Activated CD4-positive, alpha-beta memory T cell treated with anti-CD3 and anti-CD28 coated beads for 36 hours (primary cell): Measurements from ENCODE around the gene COQ4. TPM values are rescaled to one million over a fixed set of nuclear protein-coding genes. Genes with fewer than 3 reads are reported as not detected.

Experiments used
- CTCF ChIA-PET: fragments of 350-600 bp; sonication (Branson Sonifier 250); formaldehyde crosslinking; loops from one replicate; lab custom pipeline; 2021; ENCODE audit warnings: antibody characterized with exemption, inconsistent platforms; lab: Charles Lee
- POLR2A ChIA-PET: fragments of 350-600 bp; sonication (Branson Sonifier 250); formaldehyde crosslinking; loops from one replicate; lab custom pipeline; 2021; ENCODE audit warnings: antibody characterized with exemption; lab: Charles Lee
- DNase-seq: peaks from one replicate; pipeline ENCODE4 v3.0.0-alpha.2; 2020
- H3K27ac Mint-ChIP-seq: one replicate; pipeline ENCODE4 v1.8.0; 2021; ENCODE audit warnings: mixed read lengths
- H3K27me3 Mint-ChIP-seq: one replicate; pipeline ENCODE4 v1.8.0; 2021; ENCODE audit warnings: mixed read lengths
- H3K36me3 Mint-ChIP-seq: one replicate; pipeline ENCODE4 v1.8.0; 2021; ENCODE audit warnings: mixed read lengths
- H3K4me1 Mint-ChIP-seq: one replicate; pipeline ENCODE4 v1.8.0; 2021; ENCODE audit warnings: low read depth, mixed read lengths
- H3K4me3 Mint-ChIP-seq: one replicate; pipeline ENCODE4 v1.8.0; 2021; ENCODE audit warnings: mild to moderate bottlenecking, mixed read lengths
- H3K9me3 Mint-ChIP-seq: one replicate; pipeline ENCODE4 v1.8.0; 2021; ENCODE audit warnings: mixed read lengths
- intact Hi-C: fragments of 100-400 bp; cut with micrococcal nuclease; formaldehyde crosslinking; loops from one replicate; pipeline ENCODE4 v1.15.1; 2023
- total RNA-seq, 2 experiments: library from RNA; stranded (reverse); gene quantifications; one replicate each; pipeline ENCODE4 v1.2.3, GENCODE V29; 2021

COQ4 gene
- total RNA-seq, 2 experiments from 2014 or later = 33.0 to 35.5 TPM

DNA sequence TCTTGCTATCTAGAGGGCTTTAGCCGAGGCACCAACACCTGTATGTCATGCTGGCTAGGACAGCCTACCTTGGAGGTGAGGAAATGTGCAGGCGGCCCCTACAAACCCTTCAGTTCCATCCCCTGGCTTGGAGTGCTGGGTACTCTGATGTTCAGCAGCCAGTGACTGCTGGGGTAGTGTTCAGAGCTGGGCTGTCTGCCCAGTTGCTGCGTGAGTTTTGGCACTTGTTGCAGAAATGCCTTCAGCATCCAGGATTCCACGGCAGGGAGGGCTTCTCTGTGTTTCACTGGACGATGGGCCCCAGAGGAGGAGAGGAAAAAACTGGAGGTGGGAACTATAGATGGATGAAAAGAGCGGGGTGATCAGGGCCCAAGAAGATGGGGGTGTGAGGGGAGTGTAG is 36.2 kb upstream of the COQ4 start:
- ChIA-PET CTCF (interaction anchor here (1.8 kb wide), 1 partner anchor 55 kb away, joined by 5 read pairs; no protein-coding TSS in a partner anchor), POLR2A (no interaction called here)
- Mint-ChIP-seq H3K36me3 (peaks cover 3% of the 10 kb centered on the region), H3K27ac (no peak overlapping the region), H3K4me1 (no peaks in the 10 kb centered on the region), H3K27me3 (no peaks in the 10 kb centered on the region), H3K4me3 (no peak overlapping the region), H3K9me3 (no peaks in the 10 kb centered on the region)
- no peak for DNase-seq
- intact Hi-C loops = no loop called here

DNA sequence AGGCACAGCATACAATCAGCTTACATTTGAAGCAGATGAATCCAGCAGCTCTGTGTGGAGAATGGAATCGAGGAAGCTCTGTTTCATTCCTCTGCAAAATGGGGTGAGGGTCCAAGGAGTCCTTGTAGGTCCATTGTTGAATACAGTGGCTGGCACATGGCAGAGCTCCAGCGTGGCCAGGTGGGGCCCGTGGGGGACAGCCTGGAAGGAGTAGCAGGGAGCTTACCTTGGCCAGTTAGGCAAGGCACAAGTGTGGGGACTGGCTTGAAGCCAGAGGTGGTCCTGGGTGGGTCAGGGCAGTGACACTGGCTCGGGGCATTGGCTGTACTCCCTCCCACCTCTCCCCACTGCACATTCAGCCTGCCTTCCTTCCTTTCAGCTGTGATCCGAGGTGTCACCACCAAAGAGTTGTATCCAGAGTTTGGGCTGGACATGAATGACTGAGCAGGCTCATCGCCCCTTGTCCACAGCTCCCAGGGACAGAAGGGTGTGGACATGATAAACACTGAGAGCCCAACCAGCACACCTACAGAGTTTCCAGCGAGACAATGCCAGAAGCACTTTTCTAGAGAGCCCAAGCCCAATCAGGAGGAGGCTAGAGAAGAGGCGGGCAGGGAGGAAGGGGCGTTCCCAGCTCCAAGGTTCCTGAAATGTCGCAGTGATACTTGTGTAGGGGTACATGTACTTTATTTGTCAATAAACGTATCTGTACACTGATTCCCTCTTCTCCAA is 34.2 kb upstream of the COQ4 start:
- no peak for DNase-seq
- Mint-ChIP-seq H3K27ac (no peak overlapping the region), H3K4me1 (no peaks in the 10 kb centered on the region), H3K27me3 (no peaks in the 10 kb centered on the region), H3K4me3 (no peak overlapping the region), H3K36me3 (peaks cover 3% of the 10 kb centered on the region), H3K9me3 (no peaks in the 10 kb centered on the region)
- ChIA-PET CTCF (no interaction called here), POLR2A (interaction anchor here (1.0 kb wide), 1 partner anchor 10 kb away, joined by 4 read pairs; no protein-coding TSS in a partner anchor)
- intact Hi-C loops = no loop called here

DNA sequence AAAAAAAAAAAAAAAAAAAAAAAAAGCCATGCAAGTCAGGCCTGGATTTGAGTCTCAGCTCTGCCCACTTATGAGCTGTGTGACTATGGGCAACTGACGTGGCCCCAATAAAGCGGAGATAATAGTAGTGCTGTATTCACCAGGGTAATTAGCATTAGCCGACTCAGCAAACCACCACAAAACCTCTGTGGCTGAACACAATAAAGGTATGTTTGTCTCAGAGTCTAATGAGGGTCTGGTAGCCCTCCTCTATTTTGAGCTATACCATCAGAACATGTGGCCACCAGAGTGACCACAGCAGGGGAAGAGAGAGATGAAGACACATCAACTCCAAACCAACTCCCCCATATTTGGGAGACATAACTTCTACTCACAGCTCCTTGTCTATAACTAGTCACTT is 30.6 kb upstream of the COQ4 start:
- intact Hi-C loops = no loop called here
- ChIA-PET POLR2A (no interaction called here), CTCF (interaction anchor here (0.7 to 1.8 kb wide), 4 partner anchors 18 to 432 kb away, joined by 3 to 10 read pairs (median 3); partner anchors contain the start of gene CERCAM)
- Mint-ChIP-seq H3K27ac (no peak overlapping the region), H3K9me3 (no peaks in the 10 kb centered on the region), H3K27me3 (no peaks in the 10 kb centered on the region), H3K4me3 (no peak overlapping the region), H3K36me3 (no peaks in the 10 kb centered on the region), H3K4me1 (no peaks in the 10 kb centered on the region)
- DNase-seq = no peak

DNA sequence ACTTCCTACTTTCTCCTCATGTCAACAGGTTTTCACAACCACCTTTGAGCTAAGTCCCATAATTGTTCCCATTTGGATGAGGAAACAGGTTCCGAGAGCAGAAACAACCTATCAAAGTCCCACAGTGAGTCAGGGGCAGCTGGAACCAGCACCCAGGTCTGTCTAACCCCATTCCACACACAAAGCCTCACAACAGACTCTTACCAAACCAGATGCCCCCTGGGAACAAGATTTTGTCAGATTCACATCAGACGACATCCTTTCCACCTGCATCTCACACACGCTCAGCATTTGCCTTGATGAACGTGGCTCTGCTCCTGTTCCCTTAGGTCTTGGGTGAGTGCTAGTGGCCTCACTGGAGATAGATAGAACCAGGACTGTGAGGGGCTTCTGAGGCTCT is 29.5 kb upstream of the COQ4 start:
- H3K9me3 Mint-ChIP-seq = no peaks in the 10 kb centered on the region
- no peak overlapping the region for H3K4me3 Mint-ChIP-seq
- DNase-seq = no peak
- H3K27me3 Mint-ChIP-seq = no peaks in the 10 kb centered on the region
- no peaks in the 10 kb centered on the region for H3K36me3 Mint-ChIP-seq
- H3K4me1 Mint-ChIP-seq = no peaks in the 10 kb centered on the region
- no peak overlapping the region for H3K27ac Mint-ChIP-seq
- POLR2A ChIA-PET = interaction anchor here (0.6 kb wide), 1 partner anchor 41 kb away, joined by 3 read pairs; no protein-coding TSS in a partner anchor
- CTCF ChIA-PET = interaction anchor here (1.3 to 1.8 kb wide), 2 partner anchors 49 to 69 kb away, joined by 3 to 10 read pairs; no protein-coding TSS in a partner anchor
- intact Hi-C loops = no loop called here

DNA sequence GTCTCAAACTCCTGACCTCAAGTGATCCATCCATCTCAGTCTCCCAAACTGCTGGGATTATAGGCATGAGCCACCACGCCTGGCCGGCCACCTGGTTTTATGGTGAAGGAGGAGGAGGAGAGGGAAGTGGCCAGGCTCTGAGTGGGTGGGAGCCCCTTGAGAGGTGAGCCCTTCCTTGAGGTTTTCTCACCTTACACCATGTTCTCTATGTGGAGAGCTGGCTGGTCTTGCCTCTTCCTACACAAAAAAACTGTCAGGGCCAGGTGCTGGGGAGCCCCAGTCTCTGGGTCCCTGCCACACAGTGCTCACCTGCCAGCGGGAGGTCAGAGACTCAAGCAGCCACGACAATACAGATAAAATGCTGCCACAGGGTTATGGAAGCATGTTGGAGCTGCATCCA is 28.5 kb upstream of the COQ4 start:
- Mint-ChIP-seq H3K27me3 (no peaks in the 10 kb centered on the region), H3K4me1 (no peaks in the 10 kb centered on the region), H3K36me3 (no peaks in the 10 kb centered on the region), H3K27ac (no peak overlapping the region), H3K9me3 (no peaks in the 10 kb centered on the region), H3K4me3 (no peak overlapping the region)
- DNase-seq = no peak
- intact Hi-C loops = no loop called here
- CTCF ChIA-PET = interaction anchor here (1.3 to 1.8 kb wide), 4 partner anchors 42 to 129 kb away, joined by 3 to 19 read pairs (median 8); partner anchors contain the start of gene CERCAM
- POLR2A ChIA-PET = no interaction called here

DNA sequence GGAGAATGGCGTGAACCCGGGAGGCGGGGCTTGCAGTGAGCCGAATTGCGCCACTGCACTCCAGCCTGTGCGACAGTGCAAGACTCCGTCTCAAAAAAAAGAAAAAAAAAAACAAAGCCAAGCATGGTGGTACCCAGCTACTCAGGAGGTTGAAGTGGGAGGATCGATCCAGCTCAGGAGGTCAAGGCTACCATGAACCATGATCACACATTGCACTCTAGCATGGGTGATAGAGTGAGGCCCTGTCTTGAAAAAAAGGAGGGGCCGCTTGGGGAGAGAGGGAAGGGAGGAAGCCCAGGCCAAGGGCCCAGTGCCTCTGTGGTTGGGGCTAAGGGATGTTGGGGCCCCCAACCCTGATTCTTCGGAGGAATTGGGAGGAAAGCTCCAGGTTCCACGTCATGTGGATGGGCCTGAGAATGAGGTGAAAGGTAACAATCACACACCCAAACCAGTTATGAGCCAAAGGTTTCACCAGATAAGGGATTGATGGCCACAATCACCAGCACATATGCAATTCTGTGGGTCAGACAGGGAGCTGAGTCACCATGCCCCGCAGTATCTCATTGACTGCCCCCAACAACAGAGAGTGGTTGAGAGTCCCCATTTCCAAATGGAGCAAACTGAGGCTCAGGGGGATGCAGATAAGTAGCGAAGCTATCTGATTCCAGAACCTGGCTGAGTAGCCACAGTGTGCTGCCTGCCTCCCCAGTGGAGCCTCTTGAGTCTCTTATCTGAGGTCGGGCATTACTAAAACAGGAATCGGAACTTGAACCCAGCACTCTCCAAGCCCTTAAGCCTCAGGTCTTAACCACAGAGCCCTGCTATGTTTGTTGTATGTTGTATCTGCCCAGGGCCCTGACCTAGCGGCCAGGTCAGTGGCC is 26.1 kb upstream of the COQ4 start:
- Mint-ChIP-seq H3K9me3 (no peaks in the 10 kb centered on the region), H3K4me3 (no peak overlapping the region), H3K27me3 (no peaks in the 10 kb centered on the region), H3K36me3 (no peaks in the 10 kb centered on the region), H3K27ac (no peak overlapping the region), H3K4me1 (no peaks in the 10 kb centered on the region)
- ChIA-PET POLR2A (interaction anchor here (1.2 kb wide), 1 partner anchor 45 kb away, joined by 5 read pairs; no protein-coding TSS in a partner anchor), CTCF (interaction anchor here (0.7 to 1.5 kb wide), 5 partner anchors 13 to 66 kb away, joined by 3 to 10 read pairs (median 4); no protein-coding TSS in a partner anchor)
- no peak for DNase-seq
- intact Hi-C loops = loop anchor here (5.0 kb wide), 1 partner anchor 66 kb away; no protein-coding TSS in a partner anchor

DNA sequence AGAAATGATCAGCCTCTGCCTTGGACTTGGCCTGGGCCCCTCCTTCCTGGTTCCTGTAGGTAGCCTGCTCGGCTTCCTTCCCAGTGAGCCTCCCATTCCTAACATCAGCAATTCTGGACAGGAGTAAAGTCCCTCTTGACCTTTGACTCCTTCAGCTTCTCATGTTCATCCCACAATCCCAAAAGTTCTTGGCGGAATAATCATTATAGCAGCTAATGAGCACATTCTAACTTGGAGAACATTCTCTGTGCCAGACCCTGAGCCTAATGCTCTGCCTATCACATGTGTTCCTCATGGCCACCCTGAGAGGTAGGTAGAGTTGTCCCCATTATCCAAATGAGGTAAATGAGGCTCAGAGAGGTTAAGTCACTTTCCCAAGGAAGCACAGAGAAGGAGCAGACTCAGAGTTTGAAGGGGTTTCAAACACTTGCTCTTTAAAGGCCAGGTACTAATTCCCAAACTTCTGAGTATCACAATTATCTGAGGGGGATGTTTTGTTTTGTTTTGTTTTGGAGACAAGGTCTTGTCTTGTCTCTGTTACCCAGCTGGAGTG is 25.3 kb upstream of the COQ4 start:
- Mint-ChIP-seq H3K27me3 (no peaks in the 10 kb centered on the region), H3K4me1 (no peaks in the 10 kb centered on the region), H3K27ac (no peak overlapping the region), H3K4me3 (no peak overlapping the region), H3K36me3 (no peaks in the 10 kb centered on the region), H3K9me3 (no peaks in the 10 kb centered on the region)
- no peak for DNase-seq
- CTCF ChIA-PET = interaction anchor here (0.7 to 1.0 kb wide), 3 partner anchors 44 to 65 kb away, joined by 3 to 5 read pairs (median 4); no protein-coding TSS in a partner anchor
- POLR2A ChIA-PET = interaction anchor here (0.7 kb wide), 1 partner anchor 111 kb away, joined by 3 read pairs; no protein-coding TSS in a partner anchor
- intact Hi-C loops = loop anchor here (5.0 kb wide), 1 partner anchor 65 kb away; no protein-coding TSS in a partner anchor

DNA sequence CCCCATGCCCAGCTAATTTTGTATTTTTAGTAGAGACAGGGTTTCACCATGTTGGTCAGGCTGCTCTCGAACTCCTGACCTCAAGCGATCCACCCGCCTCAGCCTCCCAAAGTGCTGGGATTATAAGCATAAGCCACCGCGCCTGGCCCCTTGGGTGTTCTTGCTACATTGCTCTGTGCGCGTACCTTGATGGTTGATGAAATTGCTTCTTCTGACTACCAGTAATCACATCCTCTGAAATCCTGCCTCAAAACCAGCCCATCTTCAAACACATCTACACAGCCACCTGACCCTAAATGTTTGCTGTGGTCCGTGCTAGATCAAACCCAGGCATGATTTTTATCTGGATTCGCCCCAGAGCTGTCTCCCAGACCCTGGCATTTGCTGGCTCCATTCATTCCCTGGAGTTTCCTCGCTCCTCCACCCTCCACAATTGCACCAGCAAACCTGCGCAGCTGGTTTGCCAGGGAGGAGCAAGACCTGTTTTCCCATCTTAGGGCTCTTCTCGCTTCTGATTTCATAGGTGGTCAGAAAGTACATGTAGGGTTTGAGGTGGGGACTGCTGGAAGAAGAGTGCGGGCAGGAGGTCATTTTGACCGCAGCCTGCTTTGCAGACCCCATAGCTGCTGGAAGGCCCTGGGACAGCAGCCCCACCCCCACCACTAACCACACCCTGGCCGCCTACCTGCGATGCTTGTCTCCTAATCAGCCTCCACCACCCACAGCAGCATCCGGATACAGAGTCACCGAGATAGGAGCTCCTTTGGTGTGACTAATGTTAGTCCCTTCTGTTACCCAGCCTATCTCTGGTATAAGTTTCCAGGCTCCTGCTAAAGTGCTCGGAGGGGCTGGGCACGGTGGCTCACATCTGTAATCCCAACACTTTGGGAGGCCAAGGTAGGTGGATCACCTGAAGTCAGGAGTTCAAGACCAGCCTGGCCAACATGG is 23.8 kb upstream of the COQ4 start:
- ChIA-PET POLR2A (interaction anchor here (1.1 kb wide), 1 partner anchor 37 kb away, joined by 3 read pairs; no protein-coding TSS in a partner anchor), CTCF (interaction anchor here (1.0 kb wide), 1 partner anchor 64 kb away, joined by 5 read pairs; no protein-coding TSS in a partner anchor)
- Mint-ChIP-seq H3K27ac (no peak overlapping the region), H3K27me3 (no peaks in the 10 kb centered on the region), H3K36me3 (no peaks in the 10 kb centered on the region), H3K4me1 (no peaks in the 10 kb centered on the region), H3K9me3 (no peaks in the 10 kb centered on the region), H3K4me3 (no peak overlapping the region)
- intact Hi-C loops = loop anchor here (5.0 kb wide), 1 partner anchor 63 kb away; no protein-coding TSS in a partner anchor
- DNase-seq = no peak

DNA sequence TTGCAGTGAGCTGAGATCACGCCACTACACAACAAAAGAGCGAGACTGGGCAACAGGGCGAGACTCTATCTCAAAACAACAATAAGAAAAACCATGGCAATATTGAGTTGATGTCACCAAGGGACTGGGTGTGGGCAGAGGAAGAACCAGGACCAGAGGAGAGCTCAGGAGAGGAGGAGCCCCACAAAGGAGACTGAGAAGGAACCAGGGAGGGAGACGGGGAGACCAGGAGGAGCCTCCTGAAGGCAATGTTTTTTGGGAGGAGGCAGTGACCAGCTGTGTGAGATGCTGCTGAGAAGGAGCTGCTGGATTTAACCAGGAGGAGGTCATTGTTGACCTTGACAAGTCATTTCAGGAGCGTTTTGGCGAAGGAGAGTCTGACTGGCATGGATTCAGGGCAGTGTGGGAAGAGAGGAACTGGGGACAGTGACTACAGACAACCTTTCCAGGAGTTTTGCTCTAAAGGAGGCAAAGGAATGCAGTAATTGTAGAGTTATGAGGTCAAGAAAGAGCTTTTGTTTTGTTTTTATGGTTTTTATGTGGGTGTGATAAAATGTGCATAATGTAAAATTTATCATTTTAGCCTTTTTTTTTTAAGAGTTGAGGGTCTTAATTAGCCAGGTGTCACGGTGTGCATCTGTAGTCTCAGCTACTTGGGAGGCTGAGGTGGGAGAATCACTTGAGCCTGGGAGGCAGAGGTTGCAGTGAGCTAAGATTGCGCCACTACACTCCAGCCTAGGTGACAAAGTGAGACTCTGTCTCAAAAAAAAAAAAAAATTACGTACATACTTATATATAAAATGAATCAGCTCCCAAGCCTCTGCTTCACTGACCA is 18.3 kb upstream of the COQ4 start:
- intact Hi-C loops = no loop called here
- Mint-ChIP-seq H3K9me3 (no peaks in the 10 kb centered on the region), H3K27me3 (no peaks in the 10 kb centered on the region), H3K4me1 (no peaks in the 10 kb centered on the region), H3K36me3 (peaks cover 5% of the 10 kb centered on the region), H3K27ac (peak overlapping the region; percentile 60), H3K4me3 (no peak overlapping the region)
- ChIA-PET CTCF (interaction anchor here (0.8 to 1.1 kb wide), 2 partner anchors 43 to 362 kb away, joined by 3 read pairs; no protein-coding TSS in a partner anchor), POLR2A (interaction anchor here (1.2 kb wide), 1 partner anchor 28 kb away, joined by 4 read pairs; no protein-coding TSS in a partner anchor)
- DNase-seq = no peak

DNA sequence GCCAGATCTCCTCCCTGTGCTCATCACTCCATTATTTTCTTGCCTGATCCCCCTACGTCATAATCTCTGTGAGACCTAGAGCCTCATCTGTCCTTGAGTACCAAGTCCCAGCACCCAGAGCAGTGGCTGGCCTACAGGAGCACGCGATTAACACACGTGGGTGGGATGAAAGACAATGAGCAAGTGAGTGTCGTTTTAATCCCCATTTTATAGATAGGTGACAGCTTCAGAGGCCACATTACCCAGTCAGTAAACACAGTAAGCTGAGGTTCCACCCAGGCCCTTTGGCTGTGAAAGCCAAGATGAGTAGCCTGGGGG is 17.7 kb upstream of the COQ4 start:
- Mint-ChIP-seq H3K9me3 (no peaks in the 10 kb centered on the region), H3K36me3 (peaks cover 11% of the 10 kb centered on the region), H3K4me3 (no peak overlapping the region), H3K27ac (no peak overlapping the region), H3K27me3 (no peaks in the 10 kb centered on the region), H3K4me1 (no peaks in the 10 kb centered on the region)
- DNase-seq = no peak
- ChIA-PET POLR2A (no interaction called here), CTCF (no interaction called here)
- intact Hi-C loops = no loop called here
